A549 (cell line): Measurements from ENCODE around the gene BNC2. TPM values are rescaled to one million over a fixed set of nuclear protein-coding genes. Genes with fewer than 3 reads are reported as not detected.
A peak's percentile ranks its signal among the peaks of the same experiment; 100 is the strongest.

Experiments
- ATAC-seq, 2 experiments: fragments of 200-7000 bp in 1 of 2; fragments of >200 bp in 1 of 2; cut with Nextera tagmentation in 1 of 2; cut with Tn5 transposase in 1 of 2; 3 replicates each; pipeline versions ENCODE4 v1.8.0 to v1.9.1; 2018 to 2020; ENCODE audit warnings: mild to moderate bottlenecking in 1 of 2, moderate library complexity in 1 of 2
- CTCF ChIA-PET: fragments of 300-600 bp; sonication (Branson Sonifier 250); formaldehyde crosslinking; extraction: SDS; loops from one replicate; lab custom pipeline; 2021; ENCODE audit warnings: antibody characterized with exemption, inconsistent platforms; lab: Yijun Ruan, JAX
- POLR2A ChIA-PET: fragments of 350-600 bp; formaldehyde crosslinking; extraction: SDS; loops from one replicate; lab custom pipeline; 2021; ENCODE audit warnings: antibody characterized with exemption, inconsistent platforms; lab: Yijun Ruan, JAX
- DNase-seq, 2 experiments: peaks; one replicate each; pipeline versions ENCODE4 v3.0.0 to v3.0.0-alpha.2; 2011 to 2016; ENCODE audit warnings: low read depth in 1 of 2, low spot score in 1 of 2
- FAIRE-seq: peaks from 2 replicates; lab custom pipeline; 2011; peaks lifted over from hg19 to GRCh38; lab: Jason Lieb, UNC
- H3K27ac ChIP-seq, 2 experiments: fragments of >200 bp; sonication (Bioruptor Twin); formaldehyde crosslinking; 3 replicates each; pipeline ENCODE4 v1.5.1; 2016 to 2017
- H3K4me1 ChIP-seq: fragments of >200 bp; sonication (Bioruptor Twin); formaldehyde crosslinking; 3 replicates; pipeline ENCODE4 v1.6.1; 2016
- H3K4me2 ChIP-seq: fragments of >200 bp; sonication (Bioruptor Twin); formaldehyde crosslinking; 3 replicates; pipeline ENCODE4 v1.6.1; 2016
- H3K4me3 ChIP-seq: fragments of >200 bp; sonication (Bioruptor Twin); formaldehyde crosslinking; 3 replicates; pipeline ENCODE4 v1.5.1; 2016
- H3K9me3 ChIP-seq: fragments of >200 bp; sonication (Bioruptor Twin); formaldehyde crosslinking; 3 replicates; pipeline ENCODE4 v1.6.1; 2016
- ATOH8 ChIP-seq: fragments of 250-450 bp; sonication (Bioruptor Pico); IDR thresholded peaks from 2 replicates; pipeline ENCODE4 v1.5.0; 2020; ENCODE audit warnings: low read depth, mild to moderate bottlenecking, moderate library complexity
- CBX8 ChIP-seq: fragments of 200-600 bp; sonication (generic); IDR thresholded peaks from 2 replicates; pipeline ENCODE4 v1.6.1; 2016
- CEBPB ChIP-seq, 2 experiments: fragments of >200 bp in 1 of 2; sonication (Bioruptor Twin) in 1 of 2; formaldehyde crosslinking in 1 of 2; IDR thresholded peaks; 2 replicates each; pipeline ENCODE4 v1.6.1; 2012 to 2016
- CHD2 ChIP-seq: fragments of 150-350 bp; IDR thresholded peaks from 2 replicates; pipeline ENCODE4 v1.6.1; 2014; ENCODE audit warnings: low read length; ENCODE audit not compliant: partially characterized antibody
- EHMT2 ChIP-seq: fragments of 200-600 bp; sonication (generic); IDR thresholded peaks from 2 replicates; pipeline ENCODE4 v1.6.1; 2016; ENCODE audit warnings: antibody characterized with exemption, low read depth, mild to moderate bottlenecking, moderate library complexity
- ESRRA ChIP-seq: fragments of 150-350 bp; IDR thresholded peaks from 2 replicates; pipeline ENCODE4 v1.6.1; 2014; ENCODE audit warnings: mild to moderate bottlenecking, low read length, borderline replicate concordance
- GATA3 ChIP-seq: IDR thresholded peaks from 2 replicates; pipeline ENCODE4 v1.6.1; 2012; ENCODE audit warnings: borderline replicate concordance
- HES2 ChIP-seq: fragments of >200 bp; sonication (Bioruptor Twin); formaldehyde crosslinking; IDR thresholded peaks from 2 replicates; pipeline ENCODE4 v1.6.1; 2016
- HMGXB4 ChIP-seq: fragments of 250-450 bp; sonication (Bioruptor Pico); IDR thresholded peaks from 2 replicates; pipeline ENCODE4 v1.5.0; 2021; ENCODE audit warnings: mild to moderate bottlenecking, moderate library complexity, borderline replicate concordance
- HOXB13 ChIP-seq: fragments of 250-450 bp; sonication (Bioruptor Pico); IDR thresholded peaks from 2 replicates; pipeline ENCODE4 v1.5.0; 2020; ENCODE audit warnings: low read depth, mild to moderate bottlenecking, moderate library complexity
- JUN ChIP-seq, 2 experiments: fragments of >200 bp; sonication (Bioruptor Twin); formaldehyde crosslinking; IDR thresholded peaks; 2 replicates in 1 of 2; 3 replicates in 1 of 2; pipeline ENCODE4 v1.6.1; 2016 to 2017
- KDM5A ChIP-seq: fragments of 200-600 bp; sonication (generic); IDR thresholded peaks from 2 replicates; pipeline ENCODE4 v1.6.1; 2016; ENCODE audit warnings: antibody characterized with exemption, mild to moderate bottlenecking
- MAFK ChIP-seq: fragments of 450-650 bp; IDR thresholded peaks from 2 replicates; pipeline ENCODE4 v1.6.1; 2014; ENCODE audit not compliant: partially characterized antibody
- MAZ ChIP-seq: fragments of 150-350 bp; IDR thresholded peaks from 2 replicates; pipeline ENCODE4 v1.6.1; 2014; ENCODE audit warnings: antibody characterized with exemption, low read depth, low read length, borderline replicate concordance
- MYC ChIP-seq: IDR thresholded peaks from 2 replicates; pipeline ENCODE4 v1.6.1; 2012; ENCODE audit warnings: mild to moderate bottlenecking, inconsistent platforms, low read length, improper control_type of control experiment, borderline replicate concordance
- POLR2AphosphoS2 ChIP-seq: conservative IDR thresholded peaks from 2 replicates; pipeline ENCODE4 v1.6.1; 2012; ENCODE audit warnings: low read length, improper control_type of control experiment, inconsistent platforms
- RARB ChIP-seq: fragments of 250-450 bp; sonication (Bioruptor Pico); IDR thresholded peaks from 2 replicates; pipeline ENCODE4 v1.8.0; 2021; ENCODE audit warnings: mild to moderate bottlenecking, moderate library complexity
- RNF2 ChIP-seq: fragments of 200-600 bp; sonication (generic); IDR thresholded peaks from 2 replicates; pipeline ENCODE4 v1.6.1; 2016; ENCODE audit warnings: low read depth, mild to moderate bottlenecking, antibody characterized with exemption, moderate library complexity, borderline replicate concordance
- TFCP2L1 ChIP-seq: fragments of 250-450 bp; sonication (Bioruptor Pico); IDR thresholded peaks from 2 replicates; pipeline ENCODE4 v1.5.0; 2021; ENCODE audit warnings: mild to moderate bottlenecking
- TP53 ChIP-seq: fragments of 250-450 bp; sonication (Bioruptor Pico); IDR thresholded peaks from 2 replicates; pipeline ENCODE4 v1.5.0; 2021; ENCODE audit warnings: mild to moderate bottlenecking, moderate library complexity
- ZNF302 ChIP-seq: fragments of 250-450 bp; sonication (Bioruptor Pico); IDR thresholded peaks from 2 replicates; pipeline ENCODE4 v1.9.0; 2021; ENCODE audit warnings: inconsistent platforms, mild to moderate bottlenecking, moderate library complexity
- WGBS: methylation state at CpG from one replicate; pipeline ENCODE4 v1.1.6; 2017; ENCODE audit errors: missing lambda C conversion rate; 5-methylcytosine and 5-hydroxymethylcytosine counted together
- polyA plus RNA-seq, 4 experiments: library from polyadenylated mRNA; depleted of rRNA in 3 of 4; stranded (reverse); fragments of >200 nt; fragmentation: RNase III in 1 of 4; extraction: RNeasy Plus Mini Kit Qiagen cat#74134 plus additional on column Dnase treatment in 1 of 4; gene quantifications; 2 replicates in 3 of 4; 3 replicates in 1 of 4; pipeline ENCODE4 v1.2.3, GENCODE V29; 2011 to 2017
- TF ChIP-seq, protein P1 (sequence below): fragments of 150-350 bp; IDR thresholded peaks from 2 replicates; pipeline ENCODE4 v1.6.1; 2014; ENCODE audit warnings: low read depth, mild to moderate bottlenecking, low read length
- TF ChIP-seq, protein P2 (sequence below): fragments of >200 bp; sonication (Bioruptor Twin); formaldehyde crosslinking; IDR thresholded peaks from 3 replicates; pipeline ENCODE4 v1.6.1; 2016
- TF ChIP-seq, protein P3 (sequence below): IDR thresholded peaks from 2 replicates; pipeline ENCODE4 v1.6.1; 2012

Gene BNC2
- polyA plus RNA-seq, 2 of the 4 experiments (the other 2 are of a cell fraction) = 6.2 to 7.5 TPM

GRCh38 chr9:16458696-16459420, 411.6 kb downstream of the BNC2 start:
- no peaks in the 10 kb centered on the region for H3K4me1 ChIP-seq
- FAIRE-seq (peak; percentile 76), DNase-seq (no peak), ATAC-seq (no peak)
- no peaks in the 10 kb centered on the region for H3K9me3 ChIP-seq
- CTCF ChIA-PET = interaction anchor here (1.4 kb wide), 1 partner anchor 16 kb away, joined by 4 read pairs; no protein-coding TSS in a partner anchor
- H3K4me2 ChIP-seq = no peak overlapping the region
- TF ChIP-seq ZNF302 (no peak), MAZ (no peak)
- TF ChIP-seq, all 56 proteins: peak for 0
- Histone ChIP-seq H3K4me3 (no peak overlapping the region), H3K27ac (no peak overlapping the region)
- POLR2A ChIA-PET = no interaction called here
- WGBS = 77% methylated on average over 6 of the region's 6 CpGs

GRCh38 chr9:16455842-16456241, 414.6 kb downstream of the BNC2 start:
- TF ChIP-seq, protein P1, sequence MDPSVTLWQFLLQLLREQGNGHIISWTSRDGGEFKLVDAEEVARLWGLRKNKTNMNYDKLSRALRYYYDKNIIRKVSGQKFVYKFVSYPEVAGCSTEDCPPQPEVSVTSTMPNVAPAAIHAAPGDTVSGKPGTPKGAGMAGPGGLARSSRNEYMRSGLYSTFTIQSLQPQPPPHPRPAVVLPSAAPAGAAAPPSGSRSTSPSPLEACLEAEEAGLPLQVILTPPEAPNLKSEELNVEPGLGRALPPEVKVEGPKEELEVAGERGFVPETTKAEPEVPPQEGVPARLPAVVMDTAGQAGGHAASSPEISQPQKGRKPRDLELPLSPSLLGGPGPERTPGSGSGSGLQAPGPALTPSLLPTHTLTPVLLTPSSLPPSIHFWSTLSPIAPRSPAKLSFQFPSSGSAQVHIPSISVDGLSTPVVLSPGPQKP = no peak
- no peak for TF ChIP-seq ATOH8 (CRISPR knock-in tag)
- TF ChIP-seq POLR2AphosphoS2 = no peak
- no peak for TF ChIP-seq ESRRA
- ChIA-PET POLR2A (no interaction called here), CTCF (interaction anchor here (0.7 to 3.0 kb wide), 3 partner anchors 12 to 30 kb away, joined by 3 to 7 read pairs (median 3); no protein-coding TSS in a partner anchor)
- DNase-seq (no peak), FAIRE-seq (no peak), ATAC-seq (no peak)
- no peak overlapping the region for H3K4me2 ChIP-seq
- no peak overlapping the region for H3K27ac ChIP-seq
- no peak overlapping the region for H3K4me3 ChIP-seq
- no peaks in the 10 kb centered on the region for H3K9me3 ChIP-seq
- no peaks in the 10 kb centered on the region for H3K4me1 ChIP-seq

- DNase-seq = no peak
- TF ChIP-seq RNF2 = no peak
- no peak for TF ChIP-seq GATA3
- no peak for TF ChIP-seq ATOH8 (CRISPR knock-in tag)
- TF ChIP-seq ZNF302 = no peak
- no peak for TF ChIP-seq CHD2
- TF ChIP-seq HMGXB4 (CRISPR knock-in tag) = no peak
- TF ChIP-seq, protein P2, sequence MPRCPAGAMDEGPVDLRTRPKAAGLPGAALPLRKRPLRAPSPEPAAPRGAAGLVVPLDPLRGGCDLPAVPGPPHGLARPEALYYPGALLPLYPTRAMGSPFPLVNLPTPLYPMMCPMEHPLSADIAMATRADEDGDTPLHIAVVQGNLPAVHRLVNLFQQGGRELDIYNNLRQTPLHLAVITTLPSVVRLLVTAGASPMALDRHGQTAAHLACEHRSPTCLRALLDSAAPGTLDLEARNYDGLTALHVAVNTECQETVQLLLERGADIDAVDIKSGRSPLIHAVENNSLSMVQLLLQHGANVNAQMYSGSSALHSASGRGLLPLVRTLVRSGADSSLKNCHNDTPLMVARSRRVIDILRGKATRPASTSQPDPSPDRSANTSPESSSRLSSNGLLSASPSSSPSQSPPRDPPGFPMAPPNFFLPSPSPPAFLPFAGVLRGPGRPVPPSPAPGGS = no peak
- TF ChIP-seq HES2 = no peak
- no peak for TF ChIP-seq TP53 (CRISPR knock-in tag)
- TF ChIP-seq, protein P3, sequence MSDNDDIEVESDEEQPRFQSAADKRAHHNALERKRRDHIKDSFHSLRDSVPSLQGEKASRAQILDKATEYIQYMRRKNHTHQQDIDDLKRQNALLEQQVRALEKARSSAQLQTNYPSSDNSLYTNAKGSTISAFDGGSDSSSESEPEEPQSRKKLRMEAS = no peak
- TF ChIP-seq MYC = no peak
- TF ChIP-seq KDM5A = no peak
- no peak for TF ChIP-seq TFCP2L1 (CRISPR knock-in tag)
- no peak for TF ChIP-seq CBX8
- TF ChIP-seq JUN (IDR thresholded peaks at IDR 0.05) = no peak
- TF ChIP-seq EHMT2 = no peak
- TF ChIP-seq HOXB13 (CRISPR knock-in tag) = no peak
- no peak for TF ChIP-seq MAFK
- no peak for TF ChIP-seq CEBPB (IDR thresholded peaks at IDR 0.05)
- no peak for TF ChIP-seq RARB (CRISPR knock-in tag)
- TF ChIP-seq, all 56 proteins: peak for 0
- Histone ChIP-seq H3K4me3 (no peak overlapping the region), H3K4me1 (no peaks in the 10 kb centered on the region), H3K4me2 (no peak overlapping the region), H3K27ac (no peak overlapping the region), H3K9me3 (no peaks in the 10 kb centered on the region)
- no peak for ATAC-seq
- 67% methylated on average over 3 of the region's 3 CpGs for WGBS
- no peak for FAIRE-seq
- ChIA-PET POLR2A (no interaction called here), CTCF (interaction anchor here (1.4 to 3.0 kb wide), 2 partner anchors 10 to 56 kb away, joined by 3 to 7 read pairs; no protein-coding TSS in a partner anchor)
Measured at GRCh38 chr9:16453390-16453789, 417.1 kb downstream of the BNC2 start.
